Fibroblast of upper back skin (primary cell): ENCODE measurements around the gene IL12A.

Source experiments
- DNase-seq: peaks from one replicate; pipeline ENCODE4 v3.0.0-alpha.2; 2013

The IL12A gene

DNA sequence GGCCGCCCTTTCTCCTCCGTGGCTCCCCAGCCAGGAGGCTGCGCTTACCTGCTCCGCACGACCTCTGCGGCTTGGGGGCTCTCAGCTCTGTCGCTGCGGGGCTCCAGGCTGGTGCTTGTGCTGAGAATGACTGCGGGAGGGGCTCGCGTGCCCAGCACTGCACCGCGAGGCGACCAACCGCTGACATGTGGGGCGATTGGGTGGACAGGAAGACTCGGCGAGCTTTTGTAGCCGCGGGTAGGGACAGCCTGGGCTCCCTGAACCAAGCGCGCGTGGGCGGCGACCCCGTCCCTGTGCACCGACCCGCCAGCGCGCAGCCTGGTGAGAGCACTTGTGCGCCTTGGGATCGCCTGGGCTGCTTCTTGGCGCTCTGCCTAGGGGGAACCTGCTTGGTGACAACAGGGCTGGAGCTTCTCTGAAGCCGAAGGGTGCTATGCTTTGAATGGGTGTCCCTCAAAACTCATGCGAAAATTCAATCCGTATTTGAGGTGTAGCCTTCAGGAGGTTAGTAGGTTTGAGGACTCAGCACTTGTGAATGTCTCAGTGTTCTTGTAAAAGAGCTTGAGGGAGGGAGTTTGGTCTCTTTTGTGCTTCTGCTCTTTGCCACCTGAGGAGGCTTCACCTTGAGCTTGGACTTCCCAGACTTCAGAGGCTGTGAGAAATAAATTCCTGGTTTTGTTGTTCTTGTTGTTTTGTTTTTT lies 50.4 kb downstream of the IL12A start:
- no peak for DNase-seq

GRCh38 chr3:160040181-160040580 lies 51.5 kb downstream of the IL12A start:
- no peak for DNase-seq

DNA sequence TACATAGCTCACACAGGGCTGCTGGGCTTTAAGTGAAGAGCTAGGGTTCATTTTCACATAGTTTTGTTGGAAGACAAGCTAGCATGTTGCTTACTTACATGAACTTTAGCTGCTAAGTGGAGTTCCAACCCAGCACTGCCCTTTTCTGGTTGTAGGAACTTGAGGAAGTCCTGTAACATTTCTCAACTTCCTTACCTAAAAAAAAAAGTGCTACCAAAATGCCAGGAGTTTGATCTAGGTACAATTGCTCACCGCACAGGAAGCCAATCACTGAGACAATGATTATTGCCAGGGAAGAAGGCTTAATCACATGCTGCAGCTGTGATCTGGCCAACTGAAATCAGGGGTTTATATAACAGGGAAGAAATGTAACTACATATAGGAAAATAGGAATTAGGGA lies 52.8 kb downstream of the IL12A start:
- DNase-seq, result no peak

- DNase-seq, result no peak
Measured at GRCh38 chr3:160044121-160044520, 55.5 kb downstream of the IL12A start.
